ENCODE measurements around the gene PSMD9.
A peak's percentile ranks its signal among the peaks of the same experiment; 100 is the strongest.
"Not testable (repeated sequence)": the region's sequence is repeated elsewhere in the genome, so short reads cannot be mapped to it uniquely, and the experiment has no call there.

PSMD9 gene

GRCh38 chr12:121888478-121889273 lies at the start of gene PSMD9:
TSS of gene PSMD9 (plus strand) at chr12:121888790. CDS start at chr12:121888857, 67 bp downstream.
- DNase-seq: peak; percentile 99

- peak; percentile 100 for DNase-seq
Measured at GRCh38 chr12:121839106-121839992, 49.2 kb upstream of the PSMD9 start.

GRCh38 chr12:121839993-121840761 lies 48.4 kb upstream of the PSMD9 start:
- DNase-seq: no peak

- DNase-seq: no peak
Measured at GRCh38 chr12:121843236-121843982, 45.2 kb upstream of the PSMD9 start.

- no peak for DNase-seq
Measured at GRCh38 chr12:121845701-121846100, 42.9 kb upstream of the PSMD9 start.

GRCh38 chr12:121849211-121849610 lies 39.4 kb upstream of the PSMD9 start:
- DNase-seq: no peak

- no peak for DNase-seq
Measured at GRCh38 chr12:121849665-121850064, 38.9 kb upstream of the PSMD9 start.

GRCh38 chr12:121852392-121852791 lies 36.2 kb upstream of the PSMD9 start:
- DNase-seq: not testable (repeated sequence)

GRCh38 chr12:121857322-121858246 lies 31.0 kb upstream of the PSMD9 start:
- DNase-seq: no peak

GRCh38 chr12:121858318-121858661 lies 30.3 kb upstream of the PSMD9 start:
- no peak for DNase-seq

- no peak for DNase-seq
Measured at GRCh38 chr12:121858662-121859572, 29.7 kb upstream of the PSMD9 start, which contains the start of gene HPD. TSS of gene HPD (minus strand) at chr12:121858859. CDS start at chr12:121858823, 36 bp downstream.

GRCh38 chr12:121860257-121860656 lies 28.3 kb upstream of the PSMD9 start:
- DNase-seq: no peak

- not testable (repeated sequence) for DNase-seq
Measured at GRCh38 chr12:121860699-121861098, 27.9 kb upstream of the PSMD9 start.

GRCh38 chr12:121861636-121862254 lies 26.8 kb upstream of the PSMD9 start:
- DNase-seq: no peak

GRCh38 chr12:121866331-121866730 lies 22.3 kb upstream of the PSMD9 start:
- DNase-seq: no peak

- DNase-seq: not testable (repeated sequence)
Measured at GRCh38 chr12:121869229-121869628, 19.4 kb upstream of the PSMD9 start.

- no peak for DNase-seq
Measured at GRCh38 chr12:121871467-121871866, 17.1 kb upstream of the PSMD9 start.

- no peak for DNase-seq
Measured at GRCh38 chr12:121872546-121873215, 15.9 kb upstream of the PSMD9 start.

GRCh38 chr12:121873216-121873569 lies 15.4 kb upstream of the PSMD9 start:
- DNase-seq: no peak
